Fibroblast of pulmonary artery (primary cell): ENCODE results near the gene PTGR1.

Experiments
- DNase-seq: peaks from one replicate; pipeline ENCODE4 v3.0.0-alpha.2; 2010; ENCODE audit warnings: low read depth
- H3K4me3 ChIP-seq: replicated peaks from 2 replicates; pipeline ENCODE4 v1.5.1; 2011; ENCODE audit warnings: low read depth, mild to moderate bottlenecking, control low read depth, low read length, moderate library complexity
- CTCF ChIP-seq: IDR thresholded peaks from 2 replicates; pipeline ENCODE4 v1.5.1; 2011; ENCODE audit warnings: mild to moderate bottlenecking, control low read depth, low read length, inconsistent platforms; ENCODE audit errors: missing control alignments

Gene PTGR1

GRCh38 chr9:111542497-111543254, 56.8 kb downstream of the PTGR1 start:
- no peak for TF ChIP-seq CTCF
- no peak overlapping the region for H3K4me3 ChIP-seq
- no peak for DNase-seq

GRCh38 chr9:111533099-111533790, 66.2 kb downstream of the PTGR1 start:
- TF ChIP-seq CTCF: no peak

GRCh38 chr9:111531716-111532115, 67.7 kb downstream of the PTGR1 start:
- TF ChIP-seq CTCF: no peak
- H3K4me3 ChIP-seq: no peak overlapping the region
- DNase-seq: no peak

More at GRCh38 chr9:111533099-111533790, 66.2 kb downstream of the PTGR1 start:
- peak; percentile 20 for DNase-seq
- H3K4me3 ChIP-seq: no peak overlapping the region

- DNase-seq: no peak
- TF ChIP-seq CTCF: no peak
- H3K4me3 ChIP-seq: no peak overlapping the region
Measured at GRCh38 chr9:111529787-111530186, 69.7 kb downstream of the PTGR1 start.

GRCh38 chr9:111527347-111527746, 72.1 kb downstream of the PTGR1 start:
- H3K4me3 ChIP-seq: no peak overlapping the region
- TF ChIP-seq CTCF: no peak
- no peak for DNase-seq

GRCh38 chr9:111525056-111525977, 74.1 kb downstream of the PTGR1 start, which contains the start of gene ZNF483:
TSS of gene ZNF483 (plus strand) at chr9:111525179. CDS start at chr9:111527396, 2,217 bp downstream.
- TF ChIP-seq CTCF: no peak
- peak; percentile 81 for DNase-seq
- peak within 1 kb of the TSS; percentile 76 for H3K4me3 ChIP-seq
